GM10266 (cell line): Measurements from ENCODE around the gene VPS26C.
A peak's percentile ranks its signal among the peaks of the same experiment; 100 is the strongest.
"Not testable (repeated sequence)": the region's sequence is repeated elsewhere in the genome, so short reads cannot be mapped to it uniquely, and the experiment has no call there.

Experiments
- DNase-seq: peaks from one replicate; pipeline ENCODE4 v3.0.0; 2012; ENCODE audit errors: extremely low spot score
- TF ChIP-seq, protein P1 (sequence below): IDR thresholded peaks from 2 replicates; pipeline ENCODE4 v1.5.1; 2012; ENCODE audit warnings: mild to moderate bottlenecking, low read depth; ENCODE audit not compliant: control insufficient read depth, insufficient read depth; ENCODE audit errors: missing control alignments

Gene VPS26C

DNA sequence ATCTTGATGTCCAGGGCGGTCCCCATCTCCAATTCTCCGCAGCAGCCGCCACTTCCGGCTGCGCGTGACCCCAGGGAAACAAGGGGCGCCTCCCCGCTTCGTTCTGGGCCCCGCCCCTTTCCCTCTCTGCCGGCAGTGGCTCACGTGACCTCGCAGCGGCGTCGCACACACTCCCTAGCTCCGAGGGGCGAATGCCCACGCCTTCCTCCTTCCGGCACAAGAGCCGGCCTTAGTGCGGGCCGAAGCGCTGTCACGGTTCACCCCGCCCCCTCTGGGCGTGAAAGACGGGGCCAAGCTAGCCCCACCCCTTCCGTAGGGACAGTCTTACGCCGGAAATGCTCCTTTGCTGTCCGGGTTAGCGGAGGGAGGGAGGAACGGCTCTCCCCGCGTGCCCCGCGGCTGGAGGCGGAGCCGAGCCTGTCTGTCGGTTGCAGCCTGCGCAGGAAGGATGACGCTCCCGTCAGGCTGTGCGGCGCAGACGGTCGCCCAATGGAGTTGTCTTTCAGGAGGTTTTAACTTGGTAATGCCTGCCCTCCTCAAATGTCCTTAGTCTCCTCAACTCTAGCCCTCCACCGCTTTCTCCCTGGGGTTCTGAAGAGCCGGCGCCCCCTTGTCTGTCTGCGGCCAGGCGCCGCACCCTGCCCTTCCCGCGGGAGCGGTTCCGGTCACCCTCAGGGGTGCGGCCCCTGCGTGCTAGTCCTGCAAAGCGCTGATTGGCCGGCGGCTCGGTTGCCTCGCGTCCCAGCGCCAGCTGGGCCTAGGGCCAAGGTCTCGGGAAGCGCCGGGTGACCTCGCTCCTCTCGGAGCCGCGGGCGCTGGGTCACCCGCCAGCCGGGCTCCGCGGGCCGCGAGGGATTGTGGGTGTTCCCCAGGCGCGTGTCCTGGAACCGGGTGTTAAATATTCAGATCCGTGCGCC is at the start of gene VPS26C:
TSS of gene VPS26C (minus strand) at position 66 of the 917 bp plus-strand sequence. CDS start at position 26, 40 bp downstream.
- peak; percentile 96 for DNase-seq
- TF ChIP-seq, protein P1, sequence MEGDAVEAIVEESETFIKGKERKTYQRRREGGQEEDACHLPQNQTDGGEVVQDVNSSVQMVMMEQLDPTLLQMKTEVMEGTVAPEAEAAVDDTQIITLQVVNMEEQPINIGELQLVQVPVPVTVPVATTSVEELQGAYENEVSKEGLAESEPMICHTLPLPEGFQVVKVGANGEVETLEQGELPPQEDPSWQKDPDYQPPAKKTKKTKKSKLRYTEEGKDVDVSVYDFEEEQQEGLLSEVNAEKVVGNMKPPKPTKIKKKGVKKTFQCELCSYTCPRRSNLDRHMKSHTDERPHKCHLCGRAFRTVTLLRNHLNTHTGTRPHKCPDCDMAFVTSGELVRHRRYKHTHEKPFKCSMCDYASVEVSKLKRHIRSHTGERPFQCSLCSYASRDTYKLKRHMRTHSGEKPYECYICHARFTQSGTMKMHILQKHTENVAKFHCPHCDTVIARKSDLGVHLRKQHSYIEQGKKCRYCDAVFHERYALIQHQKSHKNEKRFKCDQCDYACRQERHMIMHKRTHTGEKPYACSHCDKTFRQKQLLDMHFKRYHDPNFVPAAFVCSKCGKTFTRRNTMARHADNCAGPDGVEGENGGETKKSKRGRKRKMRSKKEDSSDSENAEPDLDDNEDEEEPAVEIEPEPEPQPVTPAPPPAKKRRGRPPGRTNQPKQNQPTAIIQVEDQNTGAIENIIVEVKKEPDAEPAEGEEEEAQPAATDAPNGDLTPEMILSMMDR, result no peak

DNA sequence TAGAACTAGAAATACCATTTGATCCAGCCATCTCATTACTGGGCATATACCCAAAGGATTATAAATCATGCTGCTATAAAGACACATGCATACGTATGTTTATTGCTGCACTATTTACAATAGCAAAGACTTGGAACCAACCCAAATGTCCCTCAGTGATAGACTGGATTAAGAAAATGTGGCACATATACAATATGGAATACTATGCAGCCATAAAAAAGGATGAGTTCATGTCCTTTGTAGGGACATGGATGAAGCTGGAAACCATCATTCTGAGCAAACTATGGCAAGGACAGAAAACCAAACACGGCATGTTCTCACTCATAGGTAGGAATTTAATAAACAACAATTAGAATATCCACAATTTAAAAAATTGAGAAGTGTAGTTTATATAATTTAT is 48.9 kb upstream of the VPS26C start:
- DNase-seq, result not testable (repeated sequence)

DNA sequence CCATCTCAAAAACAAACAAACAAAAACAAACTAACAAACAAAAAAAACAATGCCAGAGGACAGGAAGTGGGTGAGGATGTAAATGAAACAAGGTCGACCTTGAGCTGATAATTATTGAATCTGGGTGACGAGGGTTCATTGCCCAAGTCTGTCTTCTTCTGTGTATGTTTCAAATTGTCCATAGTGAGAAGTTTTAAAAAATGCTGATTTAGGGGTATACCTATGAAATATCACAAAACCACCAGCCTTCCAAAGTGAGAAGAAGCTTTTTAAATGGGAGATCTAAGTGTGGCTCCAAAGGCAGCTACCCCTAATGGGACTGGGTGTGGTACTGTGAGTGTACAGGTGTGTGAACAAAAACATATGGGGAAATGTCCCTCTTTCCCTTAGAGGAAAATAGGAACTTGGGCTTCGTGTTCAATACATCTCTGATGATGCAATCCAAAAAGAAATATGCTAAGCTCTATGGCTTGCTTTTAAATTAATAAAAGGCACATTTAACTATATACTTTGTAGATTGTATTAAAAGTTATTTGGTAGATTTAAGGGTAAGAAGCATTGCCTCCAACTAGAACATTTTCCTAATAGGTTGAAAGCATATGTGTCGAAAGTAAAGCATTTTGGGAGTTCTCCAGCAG is 33.1 kb upstream of the VPS26C start:
- TF ChIP-seq, protein P1, result no peak
- DNase-seq, result no peak

DNA sequence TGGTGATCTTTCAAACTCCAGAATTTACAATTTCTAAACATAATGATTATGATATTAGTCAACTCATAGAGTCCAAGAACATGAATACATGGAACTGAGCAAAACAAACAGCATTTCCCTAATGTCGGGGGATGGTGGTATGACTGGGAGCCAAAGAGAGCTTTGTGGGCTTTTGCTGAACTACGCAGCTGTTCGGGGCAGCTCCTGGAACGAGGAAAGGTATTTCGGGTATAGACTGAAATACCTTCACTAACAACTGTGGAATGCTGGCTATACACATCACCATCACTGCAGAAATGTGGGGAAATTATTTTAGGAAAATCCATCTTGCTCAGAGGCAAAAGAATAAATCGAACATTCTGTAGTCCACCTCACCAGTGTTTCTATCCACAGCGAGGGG is 30.2 kb upstream of the VPS26C start:
- DNase-seq, result no peak
- TF ChIP-seq, protein P1, result no peak

DNA sequence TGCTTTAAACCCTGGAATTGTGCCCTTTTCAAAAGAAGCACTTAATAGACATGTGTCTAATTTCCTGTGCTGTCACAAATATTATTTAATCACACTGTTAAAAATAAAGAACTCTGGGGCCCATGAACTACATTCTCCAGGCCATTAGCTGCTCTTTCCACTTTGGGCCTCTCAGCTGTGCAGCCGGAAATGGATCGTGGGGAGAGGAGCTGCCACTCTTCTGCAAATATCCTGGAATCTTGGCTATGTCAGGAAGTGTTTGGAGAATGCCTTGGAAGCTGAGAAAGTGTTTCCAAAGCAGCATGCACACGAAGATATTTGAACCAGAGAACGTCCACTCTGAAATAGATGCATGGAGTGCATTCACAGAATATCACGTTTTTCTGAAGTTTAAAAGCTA is 27.5 kb upstream of the VPS26C start:
- no peak for DNase-seq
- TF ChIP-seq, protein P1, result no peak

DNA sequence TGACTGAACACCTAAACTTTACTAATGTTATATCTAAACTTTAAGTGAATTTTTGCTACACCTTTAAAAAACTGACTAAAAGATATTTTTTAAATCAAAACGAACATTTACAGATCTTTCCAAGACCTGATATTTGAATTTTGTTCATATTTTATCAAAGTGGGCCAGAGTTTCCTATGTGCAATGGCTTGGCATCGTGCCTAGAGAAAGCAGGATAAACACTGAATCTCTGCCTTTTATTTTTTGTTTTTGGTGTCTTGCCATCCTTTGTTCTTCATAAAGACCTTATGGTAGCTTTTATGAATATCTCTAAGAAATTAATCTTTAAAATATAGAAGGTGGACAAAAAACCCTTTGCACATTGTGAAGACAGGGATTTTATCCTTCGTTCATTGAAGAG is 25.8 kb upstream of the VPS26C start:
- no peak for DNase-seq
- TF ChIP-seq, protein P1, result no peak

DNA sequence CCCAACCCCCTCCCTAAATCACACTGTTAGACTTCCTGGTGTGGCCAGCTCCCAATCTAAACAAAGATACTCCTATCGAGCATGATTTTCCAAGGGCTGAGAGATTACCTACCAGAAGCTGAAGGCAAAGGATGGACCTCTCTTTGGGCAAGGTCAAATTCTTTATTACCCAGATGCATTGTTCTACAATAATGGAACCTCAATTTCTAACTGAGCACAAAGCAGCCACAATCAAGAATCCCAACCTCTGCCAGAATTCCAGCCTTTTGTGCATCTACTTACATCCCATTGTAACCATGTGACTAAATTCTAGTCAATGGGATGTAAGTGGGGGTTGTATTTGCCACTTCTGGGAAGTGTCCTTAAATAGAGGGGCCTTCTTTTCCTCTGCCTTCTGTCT is 24.9 kb upstream of the VPS26C start:
- DNase-seq, result no peak
- TF ChIP-seq, protein P1, result no peak

DNA sequence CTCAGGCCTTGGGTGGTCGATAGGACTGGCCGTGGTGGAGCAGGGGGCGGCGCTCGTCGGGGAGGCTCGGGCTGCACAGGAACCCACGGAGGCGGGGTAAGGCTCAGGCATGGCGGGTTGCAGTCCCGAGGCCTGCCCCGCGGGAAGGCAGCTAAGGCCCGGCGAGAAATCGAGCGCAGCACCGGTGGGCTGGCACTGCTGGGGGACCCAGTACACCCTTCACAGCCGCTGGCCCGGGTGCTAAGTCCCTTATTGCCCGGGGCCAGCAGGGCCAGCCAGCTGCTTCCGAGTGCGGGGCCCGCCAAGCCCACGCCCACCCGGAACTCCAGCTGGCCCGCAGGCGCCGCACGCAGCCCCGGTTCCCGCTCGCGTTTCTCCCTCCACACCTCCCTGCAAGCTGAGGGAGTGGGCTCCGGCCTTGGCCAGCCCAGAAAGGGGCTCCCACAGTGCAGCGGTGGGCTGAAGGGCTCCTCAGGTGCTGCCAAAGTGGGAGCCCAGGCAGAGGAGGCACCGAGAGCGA is 16.1 kb upstream of the VPS26C start:
- DNase-seq, result not testable (repeated sequence)

DNA sequence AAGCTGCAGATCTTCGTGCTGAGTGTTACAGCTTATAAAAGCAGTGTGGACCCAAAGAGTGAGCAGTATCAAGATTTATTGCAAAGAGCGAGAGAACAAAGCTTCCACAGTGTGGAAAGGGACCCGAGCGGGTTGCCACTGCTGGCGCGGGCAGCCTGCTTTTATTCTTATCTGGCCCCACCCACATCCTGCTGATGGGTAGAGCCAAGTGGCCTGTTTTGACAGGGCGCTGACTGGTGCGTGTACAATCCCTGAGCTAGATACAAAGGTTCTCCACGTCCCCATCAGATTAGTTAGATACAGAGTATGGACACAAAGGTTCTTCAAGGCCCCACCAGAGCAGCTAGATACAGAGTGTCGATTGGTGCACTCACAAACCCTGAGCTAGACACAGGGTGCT is 15.5 kb upstream of the VPS26C start:
- not testable (repeated sequence) for DNase-seq
